ENCODE measurements around the gene CORO2B. TPM values are rescaled to one million over a fixed set of nuclear protein-coding genes. Genes with fewer than 3 reads are reported as not detected.
A peak's percentile ranks its signal among the peaks of the same experiment; 100 is the strongest.
"Not testable (repeated sequence)": the region's sequence is repeated elsewhere in the genome, so short reads cannot be mapped to it uniquely, and the experiment has no call there.

Gene CORO2B
- total RNA-seq, 4 donors from 2014 or later, result 3.1 to 9.6 (median 8.6) TPM

- no peak for DNase-seq
- TF ChIP-seq CTCF (IDR thresholded peaks at IDR 0.05) (no peak), POLR2A (IDR thresholded peaks at IDR 0.05) (no peak)
Measured at GRCh38 chr15:68644996-68645395, 66.2 kb downstream of the CORO2B start.

GRCh38 chr15:68646156-68646555 lies 67.4 kb downstream of the CORO2B start:
- Histone ChIP-seq H3K4me1 (peaks cover under 1 to 6% of the 10 kb centered on the region in 2 donors), H3K27me3 (no peaks in the 10 kb centered on the region), H3K4me3 (replicated peaks in 1 of 3) (no peak overlapping the region), H3K36me3 (no peaks in the 10 kb centered on the region), H3K9me3 (no peaks in the 10 kb centered on the region), H3K27ac (no peak overlapping the region)
- intact Hi-C loops (cut with DNase I), result no loop called here
- DNase-seq, result peak in 1 of 2 donors; percentile 24
- WGBS, 2 donors, result 66 to 74% methylated on average over 7 of the region's 7 CpGs
- TF ChIP-seq CTCF (IDR thresholded peaks at IDR 0.05) (no peak), POLR2A (IDR thresholded peaks at IDR 0.05) (no peak)

More at GRCh38 chr15:68644996-68645395, 66.2 kb downstream of the CORO2B start:
- Histone ChIP-seq H3K4me3 (replicated peaks in 1 of 3) (no peak overlapping the region), H3K27me3 (no peaks in the 10 kb centered on the region), H3K9me3 (no peaks in the 10 kb centered on the region), H3K27ac (no peak overlapping the region), H3K4me1 (peaks cover 0 to 9% of the 10 kb centered on the region in 2 donors), H3K36me3 (no peaks in the 10 kb centered on the region)
- intact Hi-C loops (cut with DNase I), result no loop called here
- WGBS, 2 donors, result 93 to 94% methylated on average over 16 to 17 of the region's 17 CpGs

- intact Hi-C loops (cut with DNase I), result no loop called here
- 93 to 95% methylated on average over 5 of the region's 5 CpGs for whole genome bisulfite sequencing, 2 donors
- DNase-seq, result no peak
- H3K27me3 ChIP-seq, result no peaks in the 10 kb centered on the region
- peaks cover 5 to 6% of the 10 kb centered on the region in 2 donors for H3K4me1 ChIP-seq
- TF ChIP-seq POLR2A (IDR thresholded peaks at IDR 0.05) (no peak), CTCF (IDR thresholded peaks at IDR 0.05) (no peak)
- no peaks in the 10 kb centered on the region for H3K36me3 ChIP-seq
- H3K4me3 ChIP-seq (replicated peaks in 1 of 3), result no peak overlapping the region
- H3K9me3 ChIP-seq, result no peaks in the 10 kb centered on the region
- no peak overlapping the region for H3K27ac ChIP-seq
Measured at GRCh38 chr15:68646696-68647095, 67.9 kb downstream of the CORO2B start.

- H3K4me3 ChIP-seq (replicated peaks in 1 of 3); H3K36me3 ChIP-seq; H3K9me3 ChIP-seq; H3K27ac ChIP-seq; intact Hi-C loops (cut with DNase I); H3K27me3 ChIP-seq: not testable (repeated sequence)
- 44 to 62% methylated on average over 13 of the region's 13 CpGs for WGBS, 2 donors
- peaks cover 12% of the 10 kb centered on the region in 2 donors for H3K4me1 ChIP-seq
- peak; percentile 39 to 52 for DNase-seq
Measured at GRCh38 chr15:68647361-68647760, 68.6 kb downstream of the CORO2B start.

GRCh38 chr15:68650901-68651709 lies 72.3 kb downstream of the CORO2B start:
- Histone ChIP-seq H3K4me1 (peaks cover 10 to 13% of the 10 kb centered on the region in 2 donors), H3K4me3 (replicated peaks in 1 of 3) (no peak overlapping the region), H3K36me3 (no peaks in the 10 kb centered on the region), H3K27me3 (no peaks in the 10 kb centered on the region), H3K9me3 (no peaks in the 10 kb centered on the region), H3K27ac (no peak overlapping the region)
- 48 to 52% methylated on average over 19 to 23 of the region's 23 CpGs for WGBS, 2 donors
- DNase-seq, result peak; percentile 62 to 69
- peak; percentile 27 to 82 (median 58) for TF ChIP-seq CTCF (IDR thresholded peaks at IDR 0.05)
- TF ChIP-seq POLR2A (IDR thresholded peaks at IDR 0.05), result no peak
- intact Hi-C loops (cut with DNase I), result loop anchor here (5.0 kb wide), 1 partner anchor 94 kb away; no protein-coding TSS in a partner anchor

All from thyroid gland (tissue), 4 donors.